HG02759 (cell line): Measurements from ENCODE around the gene AMPH.
"Not testable (repeated sequence)": the region's sequence is repeated elsewhere in the genome, so short reads cannot be mapped to it uniquely, and the experiment has no call there.

Source experiments
- ATAC-seq: cut with Tn5 transposase; IDR thresholded peaks from one replicate; pipeline ENCODE4 v1.9.1; 2021; ENCODE audit warnings: mild to moderate bottlenecking, moderate library complexity; ENCODE audit not compliant: unreplicated experiment

Gene AMPH

DNA sequence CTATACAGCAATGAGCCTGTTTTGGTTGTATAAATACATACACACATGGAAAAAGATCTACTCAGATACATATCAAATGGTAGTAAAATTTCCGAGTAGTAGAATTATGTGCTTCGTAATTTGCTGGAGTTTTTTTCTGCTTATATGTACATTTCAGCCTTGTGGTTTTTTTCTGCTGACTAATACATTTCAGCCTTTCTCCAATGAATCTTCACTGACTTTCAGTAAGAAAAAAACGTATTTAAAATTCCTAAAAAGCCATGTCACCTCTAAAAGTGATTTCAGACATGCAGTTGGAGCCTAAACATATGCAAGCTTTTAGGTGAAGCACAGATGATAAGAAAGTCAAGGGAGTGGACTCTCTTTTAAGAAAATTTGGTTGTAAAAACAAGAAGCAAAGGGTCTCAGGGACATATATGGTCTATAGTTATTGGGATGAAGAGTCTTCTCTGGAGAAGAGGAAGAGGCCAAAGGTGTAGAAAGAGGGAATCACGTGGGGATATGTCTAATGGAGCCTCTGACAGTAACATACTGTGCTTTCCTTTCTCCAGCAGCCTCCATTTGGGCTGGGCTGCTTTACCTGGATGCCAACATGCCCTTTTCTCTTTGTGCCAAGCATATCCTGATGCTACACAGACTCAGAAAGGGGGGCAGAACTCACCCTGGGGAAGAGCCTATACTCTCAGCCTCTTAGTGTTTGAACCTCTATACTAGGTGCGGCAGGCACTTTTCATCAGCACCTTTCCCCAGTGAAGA lies 2.4 kb downstream of the AMPH start:
- ATAC-seq: no peak

DNA sequence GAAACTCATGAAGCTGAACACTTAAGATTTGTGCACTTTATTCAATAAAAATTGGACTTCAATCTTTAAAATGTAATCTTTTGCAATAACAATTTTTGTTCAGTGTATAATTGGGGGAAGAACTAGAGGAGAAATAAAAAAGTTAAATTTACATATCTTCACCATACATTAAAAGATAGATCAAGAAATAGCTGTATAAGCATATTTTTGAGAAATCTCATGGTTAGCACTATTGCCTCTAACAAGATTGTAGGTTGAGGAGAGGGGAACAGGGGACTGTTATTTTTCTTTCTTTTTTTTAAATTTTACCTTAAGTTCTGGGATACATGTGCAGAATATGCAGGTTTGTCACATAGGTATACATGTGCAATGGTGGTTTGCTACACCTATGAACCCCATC lies 5.3 kb downstream of the AMPH start:
- no peak for ATAC-seq

DNA sequence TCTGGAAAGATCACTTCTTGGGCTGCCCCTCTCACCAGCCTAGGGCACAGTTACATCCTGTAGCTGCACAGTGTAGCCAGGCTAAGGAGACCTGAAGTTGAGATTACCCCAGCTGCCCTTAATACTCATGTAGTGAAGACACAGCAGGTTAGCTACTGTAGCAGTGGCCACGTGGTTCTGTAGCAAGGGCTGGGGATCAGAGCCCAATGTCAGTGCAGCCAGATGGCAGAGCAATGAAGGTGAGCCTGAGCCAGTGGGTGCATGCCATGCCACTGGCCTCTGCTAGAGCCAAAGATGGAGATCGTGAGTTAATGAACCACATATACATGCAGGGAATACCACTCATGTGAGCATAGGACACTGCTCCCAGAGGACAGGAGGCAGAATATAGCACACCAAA lies 15.5 kb downstream of the AMPH start:
- ATAC-seq: no peak

DNA sequence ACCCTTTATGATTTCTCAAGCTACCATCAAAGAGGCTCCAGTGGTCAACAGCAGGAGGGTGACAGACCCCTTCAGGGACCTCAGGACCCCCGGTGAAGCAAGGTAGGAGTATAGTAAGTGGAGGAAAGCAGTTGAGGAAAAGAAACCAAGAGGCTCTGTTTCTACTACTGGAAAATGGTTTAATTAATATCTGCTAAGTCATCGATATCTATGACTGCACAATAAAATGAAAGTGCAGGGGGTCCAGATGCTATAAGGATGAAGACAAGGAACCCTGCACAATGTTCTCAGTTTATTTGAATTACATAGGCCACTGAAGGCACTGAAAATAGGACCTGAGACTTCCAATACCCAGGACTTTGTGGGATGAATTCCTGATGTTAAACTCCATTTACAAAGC lies 23.7 kb downstream of the AMPH start:
- ATAC-seq: no peak

DNA sequence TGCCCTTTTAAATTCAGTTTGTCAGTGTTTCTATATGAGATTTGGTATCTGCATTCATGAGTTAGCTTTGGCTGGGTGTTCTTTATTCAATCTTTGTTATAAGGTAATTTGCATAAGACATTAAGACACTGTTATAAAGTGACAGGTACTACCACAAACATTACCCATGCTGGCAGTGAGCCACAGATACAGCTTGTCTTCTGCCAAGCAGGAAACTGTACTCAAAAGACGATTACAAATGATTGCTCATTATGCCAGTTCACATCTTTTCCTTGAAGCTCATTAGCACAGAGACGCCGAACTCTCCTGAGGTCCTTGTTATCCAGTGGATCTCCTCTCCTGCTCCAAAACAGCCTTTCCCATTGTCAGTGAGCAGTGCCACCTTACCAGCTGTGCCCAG lies 30.4 kb downstream of the AMPH start:
- ATAC-seq: no peak

DNA sequence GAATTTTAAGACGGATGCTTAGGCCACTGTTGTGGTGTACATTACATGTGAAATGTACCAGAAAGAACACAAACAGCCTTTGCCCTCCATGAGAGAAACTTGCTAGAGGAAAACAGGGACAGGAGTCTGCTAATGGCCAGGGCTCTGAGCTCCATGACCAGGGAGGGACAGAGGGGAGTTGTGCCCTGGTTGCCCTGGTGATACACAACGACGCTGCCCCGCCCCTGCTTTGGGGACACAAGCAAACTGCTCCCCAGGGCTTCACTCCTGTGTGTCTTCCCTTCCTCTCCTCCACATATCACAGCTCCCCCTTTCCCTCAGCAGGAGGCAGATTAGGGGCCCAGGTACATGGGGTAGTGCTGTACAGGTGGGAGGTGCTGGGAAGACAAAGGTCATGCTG lies 36.2 kb downstream of the AMPH start:
- no peak for ATAC-seq

DNA sequence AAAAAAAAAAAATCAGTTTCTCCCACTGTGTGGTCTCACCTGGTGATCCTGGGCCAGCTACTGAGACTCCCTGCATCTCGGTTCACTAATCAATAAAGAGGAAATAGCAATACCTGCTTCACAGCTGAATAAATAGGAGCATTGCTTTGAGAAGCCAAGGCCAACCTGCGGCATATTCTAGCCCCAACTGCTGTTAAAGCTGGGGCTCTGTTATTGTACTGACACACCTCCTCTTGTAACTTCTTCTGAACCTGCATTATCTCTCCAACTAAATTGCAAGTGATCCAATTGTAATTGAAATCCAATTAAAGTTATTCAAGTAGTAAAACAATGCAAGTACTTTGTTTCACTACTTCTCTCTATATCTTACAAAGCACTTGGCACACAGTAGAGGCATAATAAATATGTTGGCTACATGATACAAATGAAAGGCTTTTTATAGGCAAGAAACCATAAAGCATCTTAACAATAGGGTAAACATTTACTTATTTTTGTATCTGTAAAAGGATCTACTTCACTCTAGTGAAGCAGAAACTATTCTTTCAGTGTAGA lies 38.4 kb downstream of the AMPH start:
- no peak for ATAC-seq

DNA sequence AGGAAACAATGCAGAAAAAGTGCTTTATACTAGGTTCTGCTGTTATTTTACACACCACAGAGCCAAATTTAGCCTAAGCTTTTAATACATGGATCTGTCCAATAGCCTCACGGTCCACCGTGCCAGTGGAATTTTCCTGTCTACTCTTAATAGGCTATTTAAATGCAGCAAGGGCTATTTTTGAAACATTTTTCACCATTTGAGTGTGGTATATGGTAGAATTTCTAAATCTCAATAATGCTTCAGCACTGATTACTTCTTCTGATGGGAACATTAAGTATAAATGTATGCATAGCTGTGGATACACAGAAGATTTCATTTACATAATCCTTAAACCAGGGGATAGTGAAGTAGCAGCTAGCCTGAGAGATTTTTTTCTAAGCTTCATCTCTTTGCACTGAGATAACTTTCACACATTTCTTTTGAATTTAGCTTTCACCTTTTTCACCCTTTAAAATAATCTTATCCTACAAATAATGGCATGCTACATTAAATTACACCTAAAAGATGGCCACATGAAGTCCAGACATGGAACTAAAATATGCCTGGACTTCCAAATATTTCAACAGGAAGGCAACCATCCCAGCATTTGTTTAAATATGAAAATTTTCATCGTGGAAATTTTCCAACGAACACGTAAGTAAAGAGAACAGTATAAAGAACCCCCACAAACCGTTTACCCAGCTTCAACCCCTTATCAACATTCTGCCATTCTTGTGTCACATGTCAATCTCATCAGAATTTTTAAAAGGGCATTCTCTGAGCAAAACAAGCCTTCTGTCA lies 45.4 kb downstream of the AMPH start:
- ATAC-seq: no peak

DNA sequence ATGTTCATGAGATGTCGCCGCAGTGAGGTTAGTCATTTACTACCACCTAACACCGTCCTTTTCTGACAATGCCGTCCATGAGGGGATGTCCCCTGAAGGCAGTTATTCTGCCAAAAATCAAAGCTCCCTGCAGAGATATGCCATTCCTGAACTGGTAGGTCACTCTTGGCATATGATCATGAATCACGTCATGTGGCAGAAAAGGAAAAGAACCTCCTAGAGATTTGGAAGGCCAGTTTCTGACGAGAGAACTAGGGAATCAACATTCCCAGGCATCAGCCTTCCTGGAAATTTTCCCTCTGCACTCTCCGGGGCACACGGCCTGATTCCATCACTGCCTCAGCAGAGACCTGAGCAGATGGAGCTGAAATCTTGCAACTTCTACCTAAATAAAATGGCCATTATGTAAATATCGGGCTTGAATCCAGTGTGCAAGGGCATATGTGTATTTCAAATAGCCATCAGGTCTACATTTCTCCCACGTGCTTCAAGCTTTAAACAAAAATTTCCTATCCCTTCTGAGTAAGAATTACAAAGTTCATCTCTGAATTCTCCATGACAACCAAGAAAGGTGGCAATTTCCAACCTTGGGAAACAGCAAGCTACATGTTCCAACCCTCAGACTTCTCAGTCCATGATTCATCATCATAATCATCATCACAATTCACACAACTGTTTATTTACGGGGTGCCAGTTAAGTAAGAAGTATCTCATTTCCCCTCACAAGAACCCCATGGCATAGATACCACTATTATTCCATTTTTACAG lies 46.5 kb downstream of the AMPH start:
- ATAC-seq: no peak

DNA sequence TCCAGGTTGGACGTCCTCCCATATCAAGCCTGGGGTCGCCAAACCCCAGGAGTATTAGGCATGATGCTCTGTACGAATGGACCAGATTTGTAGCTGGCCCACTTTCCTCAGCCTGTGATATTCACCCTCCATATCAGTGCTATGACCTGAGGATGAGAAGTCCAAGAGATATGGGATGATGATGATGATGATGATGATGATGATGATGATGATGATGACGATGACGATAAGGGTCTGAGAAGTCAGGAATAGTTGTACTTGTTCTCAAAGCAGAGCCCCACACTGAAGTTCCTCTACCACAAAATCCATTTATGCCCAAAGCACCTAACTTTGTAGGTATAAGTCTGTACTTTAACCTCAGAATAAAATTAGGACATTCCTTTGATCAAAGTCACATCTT lies 50.7 kb downstream of the AMPH start:
- ATAC-seq: no peak

DNA sequence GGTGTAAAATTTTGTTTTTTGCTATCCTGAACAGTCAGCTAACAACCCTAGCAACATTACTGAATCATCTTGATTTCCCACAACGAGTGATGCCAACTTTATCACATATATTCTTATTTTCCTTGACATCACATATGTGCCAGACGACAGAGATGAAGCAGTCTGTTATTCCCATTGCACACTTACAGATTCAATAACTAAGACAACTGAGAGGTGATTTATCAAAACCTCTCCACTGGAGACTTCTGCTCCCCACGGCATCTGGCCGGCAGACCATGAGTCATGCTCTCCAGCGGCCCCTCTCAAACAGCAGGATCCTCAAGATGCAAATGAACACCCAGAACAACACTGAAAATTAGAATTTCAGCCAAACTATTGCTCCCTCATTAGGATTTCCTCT lies 57.1 kb downstream of the AMPH start:
- no peak for ATAC-seq

DNA sequence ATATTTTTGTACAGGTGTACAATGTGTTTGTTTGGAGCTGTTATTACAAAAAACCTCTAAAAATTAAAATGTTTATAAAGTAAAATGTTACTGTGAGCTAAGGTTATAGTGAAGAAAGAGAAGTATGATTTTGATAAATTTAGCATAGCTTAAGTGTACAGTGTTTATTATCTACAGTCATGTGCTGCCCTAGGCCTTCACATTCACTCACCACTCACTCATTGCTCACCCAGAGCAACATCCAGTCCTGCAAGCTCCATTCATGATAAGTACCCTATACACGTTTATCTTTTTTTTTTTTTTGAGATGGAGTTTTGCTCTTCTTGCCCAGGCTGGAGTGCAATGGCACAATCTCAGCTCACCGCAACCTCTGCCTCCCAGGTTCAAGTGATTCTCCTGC lies 59.6 kb downstream of the AMPH start:
- not testable (repeated sequence) for ATAC-seq

DNA sequence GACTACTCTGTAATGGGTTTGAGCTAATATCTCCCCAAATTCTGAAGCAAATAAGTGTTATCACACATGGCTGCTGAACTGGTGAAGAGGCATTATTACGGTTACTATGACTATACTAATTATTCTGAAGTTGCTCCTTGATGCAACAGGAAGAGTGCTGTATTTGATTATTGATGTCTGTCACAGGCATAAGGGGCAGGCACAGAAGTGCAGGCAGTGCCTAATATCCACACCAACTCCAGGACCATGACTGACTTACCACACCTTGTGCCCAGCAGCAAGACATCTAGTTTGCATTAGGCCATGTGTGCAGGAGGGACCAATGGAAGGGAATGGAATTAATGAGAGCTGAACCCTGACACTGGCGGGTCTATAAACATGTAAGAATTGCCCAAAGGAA lies 62.7 kb downstream of the AMPH start:
- ATAC-seq: no peak

DNA sequence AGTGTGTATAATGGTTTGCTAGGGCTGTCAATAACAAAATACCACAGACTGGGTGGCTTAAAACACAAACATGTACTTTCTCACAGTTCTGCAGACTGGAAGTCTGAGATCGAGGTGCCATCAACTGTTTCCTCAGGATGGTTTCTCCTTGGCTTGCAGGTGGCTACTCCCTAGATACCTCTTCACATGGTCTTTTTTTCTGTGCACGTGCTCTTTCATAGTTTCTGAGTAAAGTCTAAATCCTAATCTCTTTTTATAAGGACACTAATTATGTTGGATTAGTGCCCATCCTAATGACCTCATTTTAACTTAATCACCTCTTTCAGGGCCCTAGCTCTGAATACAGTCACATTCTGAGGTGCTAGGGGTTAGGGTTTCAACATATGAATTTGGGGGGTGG lies 65.9 kb downstream of the AMPH start:
- ATAC-seq: no peak

DNA sequence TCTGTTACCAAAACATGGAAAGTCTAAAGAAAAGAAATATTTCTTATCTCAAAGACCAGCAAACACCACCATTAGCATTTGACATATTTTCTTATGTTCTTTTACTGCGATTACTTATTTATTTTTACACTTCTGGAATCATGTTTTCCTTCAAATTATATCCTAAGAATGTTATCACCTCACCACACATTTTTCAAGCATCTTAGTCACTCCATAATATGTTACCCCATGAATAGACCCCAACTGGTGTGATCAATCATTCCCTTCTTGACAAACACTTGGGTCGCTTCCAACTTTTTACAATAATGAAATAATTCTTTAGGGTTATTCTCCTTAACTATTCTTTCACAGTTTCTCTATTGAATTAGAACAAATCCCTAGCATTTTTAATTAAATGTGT lies 67.4 kb downstream of the AMPH start:
- no peak for ATAC-seq

DNA sequence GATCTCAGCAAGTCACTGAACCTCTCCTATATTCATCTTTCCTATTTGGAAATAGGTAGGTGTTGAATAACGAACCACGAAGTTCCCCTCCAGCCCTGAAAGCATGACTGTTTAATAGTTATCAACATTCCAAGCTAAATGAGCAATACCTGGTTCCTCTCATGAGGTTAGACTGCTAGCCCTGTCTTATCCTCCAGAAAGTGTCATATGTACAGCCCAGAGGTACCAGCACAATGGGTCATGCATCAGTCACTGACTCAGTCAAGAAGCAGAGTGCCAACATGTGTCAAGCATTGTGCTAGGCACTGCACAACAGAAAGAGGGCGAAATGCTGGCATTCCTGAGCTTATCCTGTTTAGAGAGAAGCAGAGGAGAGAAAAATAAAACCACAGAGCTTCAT lies 70.0 kb downstream of the AMPH start:
- ATAC-seq: no peak

DNA sequence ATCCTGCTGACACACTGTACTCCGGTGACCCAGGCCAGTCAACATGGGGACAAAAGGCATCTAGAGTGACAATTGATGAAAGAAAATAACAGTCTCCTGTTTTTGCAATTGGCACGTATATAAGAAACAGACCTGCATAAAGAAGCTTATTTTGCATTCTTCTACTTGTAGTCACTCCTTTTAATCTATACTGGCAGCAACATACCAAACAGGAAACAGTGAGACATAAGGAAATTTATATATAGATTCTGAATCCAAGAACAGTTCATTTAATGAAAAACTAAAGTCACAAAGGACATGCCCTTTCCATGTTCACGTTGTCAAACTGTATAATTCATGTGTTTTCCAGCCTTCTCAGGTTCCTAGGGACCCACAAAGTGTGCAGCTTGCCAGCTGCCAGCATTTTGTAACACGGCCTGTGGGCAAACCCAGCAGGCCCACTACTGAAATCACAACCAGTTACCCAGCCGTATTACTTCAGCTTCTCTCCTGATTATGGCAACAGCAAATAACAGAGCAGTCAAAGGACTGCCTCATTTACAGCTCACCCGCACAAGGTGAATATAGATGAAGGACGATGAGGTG lies 72.3 kb downstream of the AMPH start:
- ATAC-seq: no peak

DNA sequence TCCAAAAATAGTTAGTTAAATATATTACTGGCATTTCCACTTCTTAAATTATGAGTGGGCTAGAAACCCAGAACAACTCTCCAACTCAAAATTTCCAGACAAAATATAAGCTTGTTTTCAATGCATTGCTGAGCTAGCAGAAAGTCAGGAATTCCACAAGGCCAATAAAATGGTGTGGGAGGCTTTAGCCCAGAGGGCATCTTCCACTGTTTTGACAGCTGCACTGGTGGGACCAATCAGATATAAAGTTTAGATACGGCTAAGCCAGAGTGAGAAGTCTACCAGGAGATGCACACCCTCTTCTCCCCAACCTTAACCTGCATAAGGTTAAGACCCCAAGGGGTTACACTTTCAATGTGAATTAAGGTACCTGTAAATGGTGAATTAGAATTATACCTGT lies 76.6 kb downstream of the AMPH start:
- ATAC-seq: no peak

DNA sequence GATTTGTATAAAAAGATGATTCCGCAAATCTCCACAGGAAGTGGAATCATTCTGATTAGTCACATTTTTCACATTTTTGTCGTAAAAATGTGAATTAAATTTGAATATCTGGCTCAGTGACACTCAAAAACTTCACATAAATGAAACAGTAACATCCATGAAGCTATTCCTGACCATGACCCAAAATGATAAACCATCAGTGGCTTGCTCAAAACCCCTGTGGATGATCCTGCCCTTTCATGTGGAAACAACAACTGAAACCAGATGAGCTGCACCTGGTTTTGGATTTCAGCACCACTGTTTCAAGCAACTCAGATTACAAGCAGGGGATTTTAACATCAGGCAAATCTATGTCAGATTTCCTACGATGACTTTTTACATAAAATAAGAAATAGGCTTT lies 80.3 kb downstream of the AMPH start:
- ATAC-seq: no peak

DNA sequence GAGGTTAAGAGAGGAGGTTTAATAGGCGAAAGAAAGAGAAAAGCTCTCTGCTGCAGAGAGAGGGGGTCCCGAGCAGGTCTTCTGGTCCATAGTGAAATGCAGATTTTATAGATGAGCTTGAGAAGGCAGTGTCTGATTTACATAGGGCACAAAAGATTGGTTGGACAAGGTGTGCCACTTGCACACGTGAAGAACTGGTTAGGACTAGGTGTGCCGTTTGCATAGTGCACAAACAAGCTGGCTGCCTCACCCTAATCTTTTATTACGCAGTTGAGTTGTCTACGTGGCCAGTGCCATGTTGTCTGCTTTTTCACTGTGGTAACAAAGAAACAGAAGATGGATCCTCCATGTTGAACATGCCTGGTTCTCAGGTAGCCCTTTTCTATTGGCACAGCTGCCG lies 82.6 kb downstream of the AMPH start:
- ATAC-seq: no peak

DNA sequence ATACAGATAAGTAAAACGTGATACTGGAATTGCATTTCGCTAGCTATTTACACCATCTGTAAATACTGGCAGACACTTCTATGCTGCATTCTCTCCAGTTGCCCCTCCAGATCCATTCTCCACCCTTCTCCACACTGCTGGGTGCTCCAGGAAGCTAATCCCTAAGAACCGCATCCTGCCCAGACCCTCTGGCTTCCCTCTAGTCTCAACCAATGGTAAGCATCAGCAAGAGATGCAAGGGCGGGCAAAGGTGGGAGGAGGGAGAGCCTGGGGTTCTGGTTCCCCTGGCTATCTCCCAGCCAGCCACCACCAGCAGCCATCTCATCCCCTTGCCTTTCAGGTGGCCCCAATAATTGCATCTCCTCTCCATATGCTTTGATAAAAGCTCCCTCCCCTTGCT lies 84.4 kb downstream of the AMPH start:
- ATAC-seq: no peak
